ENCODE measurements around the gene UBE2J2. TPM values are rescaled to one million over a fixed set of nuclear protein-coding genes. Genes with fewer than 3 reads are reported as not detected.

UBE2J2 gene
- total and polyA plus RNA-seq, 2 donors (not counting 3 experiments of a cell fraction or from before 2014, with no cell fraction given): 60.7 to 80.7 TPM

DNA sequence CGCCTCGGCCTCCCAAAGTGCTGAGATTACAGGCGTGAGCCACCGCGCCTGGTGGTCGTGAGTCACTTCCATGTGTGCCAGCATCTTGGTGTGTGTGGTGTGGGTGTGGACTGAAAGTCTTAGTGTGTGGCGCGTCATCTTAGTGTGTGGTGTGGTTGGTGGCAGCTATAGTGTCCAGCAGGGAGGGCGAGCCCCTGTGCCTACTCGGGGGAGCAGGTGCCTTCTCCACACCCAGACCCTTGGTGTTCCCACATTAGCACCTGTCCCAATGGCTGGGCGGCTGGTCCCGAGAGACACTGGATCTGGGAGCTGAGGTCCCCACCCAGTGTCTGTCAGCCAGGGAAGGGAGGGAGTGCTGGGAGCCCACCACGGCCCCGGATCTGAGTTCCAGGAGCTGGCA is 9.3 kb upstream of the UBE2J2 start:
- intact Hi-C loops (cut with micrococcal nuclease) (no loop called here), dilution Hi-C loops (cut with MboI; ENCODE audit: extremely low pct_ligation_motif_present, low sequenced_read_pairs) (no loop called here)
- Histone ChIP-seq H3K9me1 (replicated peaks; ENCODE audit: control insufficient read depth, extremely low read depth, insufficient read depth, low read length) (no peaks in the 10 kb centered on the region), H3K36me3 (ENCODE audit: control insufficient read depth in 2 of 2, extremely low read depth in 1 of 2, insufficient read depth in 2 of 2, low read length in 2 of 2) (no peaks in the 10 kb centered on the region), H3K9me3 (replicated peaks; ENCODE audit: control insufficient read depth, insufficient read depth, low read length) (no peaks in the 10 kb centered on the region), H3K4me1 (ENCODE audit: control insufficient read depth, extremely low read depth, insufficient read depth, low read length) (peaks cover 2% of the 10 kb centered on the region), H3K79me2 (ENCODE audit: control insufficient read depth, insufficient read depth, low read length) (no peaks in the 10 kb centered on the region), H3K4me3 (replicated peaks in 1 of 3; ENCODE audit: insufficient read depth in 1 of 3, low read depth in 1 of 3, low read length in 3 of 3) (no peak overlapping the region), H3K27me3 (ENCODE audit: control insufficient read depth in 2 of 2, insufficient read depth in 2 of 2, low read length in 2 of 2) (no peaks in the 10 kb centered on the region), H3K27ac (ENCODE audit: insufficient read depth, low read depth, low read length) (no peak overlapping the region), H2AFZ (ENCODE audit: low read depth, low read length) (no peak overlapping the region), H4K20me1 (replicated peaks; ENCODE audit: control insufficient read depth, extremely low read depth, insufficient read depth, low read length) (no peaks in the 10 kb centered on the region), H3K9ac (replicated peaks; ENCODE audit: extremely low read depth, insufficient read depth, low read length) (no peak overlapping the region), H3K4me2 (ENCODE audit: insufficient read depth, low read length) (no peak overlapping the region)
- TF ChIP-seq, protein P1, sequence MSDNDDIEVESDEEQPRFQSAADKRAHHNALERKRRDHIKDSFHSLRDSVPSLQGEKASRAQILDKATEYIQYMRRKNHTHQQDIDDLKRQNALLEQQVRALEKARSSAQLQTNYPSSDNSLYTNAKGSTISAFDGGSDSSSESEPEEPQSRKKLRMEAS (IDR thresholded peaks at IDR 0.05; ENCODE audit: insufficient read depth, insufficient read length): no peak
- TF ChIP-seq POLR2A (IDR thresholded peaks at IDR 0.05; ENCODE audit: low read depth, low read length): no peak
- TF ChIP-seq GATA2 (IDR thresholded peaks at IDR 0.05; ENCODE audit: insufficient read depth, insufficient read length, low read depth, low read length): no peak
- TF ChIP-seq FOS (IDR thresholded peaks at IDR 0.05; ENCODE audit: borderline replicate concordance, insufficient read depth, low read length): no peak
- no peak for TF ChIP-seq POLR2AphosphoS5 (IDR thresholded peaks at IDR 0.05; ENCODE audit: insufficient read depth, low read depth, low read length)
- TF ChIP-seq JUN (IDR thresholded peaks at IDR 0.05; ENCODE audit: borderline replicate concordance, insufficient read depth, insufficient read length, low read depth): no peak
- TF ChIP-seq EZH2 (IDR thresholded peaks at IDR 0.05; ENCODE audit: borderline replicate concordance, low read depth, low read length, severe bottlenecking): no peak
- TF ChIP-seq, protein P2, sequence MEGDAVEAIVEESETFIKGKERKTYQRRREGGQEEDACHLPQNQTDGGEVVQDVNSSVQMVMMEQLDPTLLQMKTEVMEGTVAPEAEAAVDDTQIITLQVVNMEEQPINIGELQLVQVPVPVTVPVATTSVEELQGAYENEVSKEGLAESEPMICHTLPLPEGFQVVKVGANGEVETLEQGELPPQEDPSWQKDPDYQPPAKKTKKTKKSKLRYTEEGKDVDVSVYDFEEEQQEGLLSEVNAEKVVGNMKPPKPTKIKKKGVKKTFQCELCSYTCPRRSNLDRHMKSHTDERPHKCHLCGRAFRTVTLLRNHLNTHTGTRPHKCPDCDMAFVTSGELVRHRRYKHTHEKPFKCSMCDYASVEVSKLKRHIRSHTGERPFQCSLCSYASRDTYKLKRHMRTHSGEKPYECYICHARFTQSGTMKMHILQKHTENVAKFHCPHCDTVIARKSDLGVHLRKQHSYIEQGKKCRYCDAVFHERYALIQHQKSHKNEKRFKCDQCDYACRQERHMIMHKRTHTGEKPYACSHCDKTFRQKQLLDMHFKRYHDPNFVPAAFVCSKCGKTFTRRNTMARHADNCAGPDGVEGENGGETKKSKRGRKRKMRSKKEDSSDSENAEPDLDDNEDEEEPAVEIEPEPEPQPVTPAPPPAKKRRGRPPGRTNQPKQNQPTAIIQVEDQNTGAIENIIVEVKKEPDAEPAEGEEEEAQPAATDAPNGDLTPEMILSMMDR (IDR thresholded peaks at IDR 0.05; ENCODE audit: extremely low read depth in 1 of 2, insufficient read depth in 1 of 2, low read depth in 1 of 2, low read length in 2 of 2): no peak
- TF ChIP-seq MYC (IDR thresholded peaks at IDR 0.05; ENCODE audit: low read depth, low read length): no peak
- CTCF ChIA-PET: interaction anchor here (0.6 to 2.8 kb wide), 2 partner anchors 10 to 161 kb away, joined by 3 to 7 read pairs; partner anchors contain the start of gene UBE2J2
- FAIRE-seq (no peak), DNase-seq (ENCODE audit: low read depth, low spot score) (no peak)
- no TSS peak for BruUV-seq (replicated peaks)
- POLR2A ChIA-PET: no interaction called here
